GM12801 (cell line): ENCODE data around the gene FAM151A.

ENCODE experiments used
- TF ChIP-seq, protein P1 (sequence below): IDR thresholded peaks from one replicate; pipeline ENCODE4 v1.5.1; 2011; ENCODE audit warnings: control low read depth; ENCODE audit not compliant: insufficient read length; ENCODE audit errors: extremely low read depth

The FAM151A gene

DNA sequence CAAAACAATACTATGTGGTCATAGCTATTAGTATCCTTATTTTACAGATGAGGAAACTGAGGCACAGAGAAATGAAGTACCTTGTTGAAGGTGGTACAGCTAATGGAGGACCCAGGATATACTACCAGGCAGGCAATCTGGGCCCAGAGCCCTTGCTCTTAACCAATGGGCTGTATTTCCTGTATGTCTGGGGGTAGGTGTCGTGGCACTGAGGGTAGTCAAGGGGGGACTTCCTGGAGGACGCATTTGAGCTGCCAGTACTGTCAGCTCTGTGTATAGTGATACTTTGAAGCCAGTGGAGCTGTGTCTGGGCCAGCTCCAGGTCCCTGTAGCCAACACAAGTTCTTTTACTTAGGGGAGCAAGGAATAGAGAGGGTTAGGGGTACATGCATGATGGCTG lies 34.9 kb downstream of the FAM151A start:
- TF ChIP-seq, protein P1, sequence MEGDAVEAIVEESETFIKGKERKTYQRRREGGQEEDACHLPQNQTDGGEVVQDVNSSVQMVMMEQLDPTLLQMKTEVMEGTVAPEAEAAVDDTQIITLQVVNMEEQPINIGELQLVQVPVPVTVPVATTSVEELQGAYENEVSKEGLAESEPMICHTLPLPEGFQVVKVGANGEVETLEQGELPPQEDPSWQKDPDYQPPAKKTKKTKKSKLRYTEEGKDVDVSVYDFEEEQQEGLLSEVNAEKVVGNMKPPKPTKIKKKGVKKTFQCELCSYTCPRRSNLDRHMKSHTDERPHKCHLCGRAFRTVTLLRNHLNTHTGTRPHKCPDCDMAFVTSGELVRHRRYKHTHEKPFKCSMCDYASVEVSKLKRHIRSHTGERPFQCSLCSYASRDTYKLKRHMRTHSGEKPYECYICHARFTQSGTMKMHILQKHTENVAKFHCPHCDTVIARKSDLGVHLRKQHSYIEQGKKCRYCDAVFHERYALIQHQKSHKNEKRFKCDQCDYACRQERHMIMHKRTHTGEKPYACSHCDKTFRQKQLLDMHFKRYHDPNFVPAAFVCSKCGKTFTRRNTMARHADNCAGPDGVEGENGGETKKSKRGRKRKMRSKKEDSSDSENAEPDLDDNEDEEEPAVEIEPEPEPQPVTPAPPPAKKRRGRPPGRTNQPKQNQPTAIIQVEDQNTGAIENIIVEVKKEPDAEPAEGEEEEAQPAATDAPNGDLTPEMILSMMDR, result no peak

DNA sequence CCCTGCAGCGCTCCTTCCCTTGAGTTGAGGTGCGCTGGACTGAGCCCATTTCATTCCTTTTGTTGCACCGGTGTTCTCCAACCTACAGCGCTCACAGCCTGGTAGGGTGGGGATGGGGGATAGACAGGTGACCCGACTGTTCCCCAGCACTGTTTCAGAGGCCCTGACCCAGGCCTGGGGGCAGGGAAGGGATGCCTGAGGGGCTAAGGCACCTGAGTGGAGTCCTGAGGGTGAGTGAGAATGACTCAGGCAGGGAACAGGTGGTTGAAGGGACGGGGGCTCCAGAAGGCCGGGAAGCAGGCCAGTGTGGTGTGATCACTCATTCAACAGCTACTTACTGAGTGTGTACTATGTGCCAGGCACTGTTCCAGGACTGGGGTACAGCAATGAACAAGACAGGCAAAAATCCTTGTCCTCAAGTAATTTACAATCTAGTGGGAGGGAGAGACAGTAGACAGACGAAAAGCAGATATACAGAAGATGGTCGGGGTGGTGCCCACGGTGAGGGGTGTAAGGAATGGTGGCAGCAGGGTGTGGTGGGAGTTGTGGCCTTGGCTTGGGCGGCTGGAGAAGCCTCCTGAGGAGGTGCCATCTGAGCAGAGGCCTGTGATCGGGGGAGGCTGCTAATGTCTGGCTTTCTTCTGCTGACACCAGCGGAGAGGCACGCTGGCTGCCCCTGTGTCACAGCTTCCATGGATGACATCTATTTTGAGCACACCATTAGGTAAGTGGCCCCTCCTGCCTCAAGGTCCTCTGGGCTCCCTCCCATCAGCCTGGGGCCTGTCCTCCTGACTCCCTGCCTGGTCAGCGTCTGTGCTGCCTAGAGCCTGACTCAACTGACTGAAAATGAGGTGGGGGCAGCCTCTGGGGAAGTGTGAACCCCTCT lies 37.9 kb downstream of the FAM151A start:
- TF ChIP-seq, protein P1, result no peak

DNA sequence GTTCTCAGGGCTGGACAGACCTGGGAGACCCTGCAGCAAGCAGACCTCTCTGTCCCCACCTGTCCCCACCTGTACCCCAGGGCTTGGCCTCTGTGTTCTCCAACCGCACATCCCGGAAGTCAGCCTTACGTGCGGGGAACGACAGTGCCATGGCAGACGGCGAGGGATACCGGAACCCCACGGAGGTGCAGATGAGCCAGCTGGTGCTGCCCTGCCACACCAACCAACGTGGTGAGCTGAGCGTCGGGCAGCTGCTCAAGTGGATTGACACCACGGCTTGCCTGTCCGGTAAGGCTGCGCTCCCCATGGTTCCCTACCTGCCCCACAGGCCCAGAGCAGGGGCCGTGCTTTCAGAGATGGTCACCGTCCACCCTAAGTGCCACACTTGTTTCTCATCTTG lies 38.8 kb downstream of the FAM151A start:
- TF ChIP-seq, protein P1, result no peak

DNA sequence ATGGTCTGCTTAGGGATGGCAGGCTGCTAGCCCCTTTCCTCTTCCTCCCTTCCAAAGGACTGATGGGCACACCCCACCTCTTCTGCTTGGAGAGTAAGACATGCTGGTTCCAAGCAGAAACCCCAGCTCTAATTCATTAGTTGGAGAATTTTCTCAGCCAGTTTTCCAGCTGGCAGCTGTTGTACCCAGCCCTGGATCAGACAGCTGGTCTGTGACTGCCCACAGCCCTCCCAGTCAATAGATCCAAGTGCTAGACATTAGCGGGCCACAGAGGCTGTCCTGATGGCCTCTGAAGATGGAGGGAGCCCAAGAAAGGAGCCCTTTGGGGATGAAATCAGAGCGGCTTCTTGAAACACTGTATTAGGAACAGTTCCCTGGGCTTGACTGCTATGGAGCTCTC lies 39.5 kb downstream of the FAM151A start:
- TF ChIP-seq, protein P1, result no peak

DNA sequence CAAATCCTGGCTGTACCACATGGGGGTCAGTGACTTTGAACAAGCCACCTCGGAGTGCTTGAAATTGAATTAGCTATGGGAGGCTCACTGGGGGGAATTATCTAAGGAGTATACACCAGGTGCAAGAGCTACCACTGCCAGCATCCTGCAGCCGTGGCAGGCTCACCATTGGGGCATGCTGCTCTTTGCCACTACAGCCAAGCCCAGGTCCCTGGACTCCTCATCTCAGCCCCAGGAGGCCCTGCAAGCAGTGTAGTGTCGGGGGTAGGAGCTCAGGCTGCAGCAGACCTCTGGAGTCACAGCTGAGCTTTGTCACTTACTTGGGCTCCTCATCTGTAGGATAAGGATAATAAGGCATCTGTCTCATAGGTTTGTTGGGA lies 40.0 kb downstream of the FAM151A start:
- TF ChIP-seq, protein P1, result no peak

DNA sequence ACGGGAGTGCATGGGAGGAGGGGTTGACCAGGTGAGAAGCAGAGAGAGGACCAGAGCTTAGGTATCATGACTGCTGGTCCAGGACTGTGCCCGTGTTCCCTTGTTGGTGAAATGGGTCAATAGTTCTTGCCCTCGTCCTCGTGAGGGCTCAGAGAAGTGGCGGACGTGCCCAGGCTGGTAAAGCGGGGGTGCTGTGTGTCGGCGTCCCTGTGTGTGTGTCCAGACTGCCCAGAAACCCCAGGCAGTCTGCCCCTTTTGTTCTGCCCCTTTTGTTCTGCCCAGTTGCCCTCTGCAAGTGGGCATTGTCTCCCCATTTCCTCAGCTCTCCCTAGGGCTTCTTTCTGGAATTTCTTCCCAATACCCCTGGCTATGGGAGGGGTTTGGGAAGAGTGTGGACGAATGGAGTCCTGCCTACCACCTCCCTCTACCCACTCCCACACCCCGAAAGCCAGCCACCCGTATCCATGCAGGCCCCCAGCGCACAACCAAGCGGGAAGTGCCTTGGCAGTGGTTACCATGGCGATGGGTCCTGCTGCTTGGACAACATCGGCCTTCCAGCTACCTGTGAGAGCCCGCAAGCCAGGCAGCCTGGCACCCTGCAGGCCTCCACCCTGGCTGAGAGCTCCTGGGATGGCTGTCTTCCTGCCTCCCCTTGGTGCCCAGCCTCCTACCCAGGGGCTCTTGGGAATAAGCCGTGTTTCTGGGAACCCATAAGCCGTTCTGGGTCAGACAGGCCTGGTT lies 40.6 kb downstream of the FAM151A start:
- TF ChIP-seq, protein P1, result no peak

DNA sequence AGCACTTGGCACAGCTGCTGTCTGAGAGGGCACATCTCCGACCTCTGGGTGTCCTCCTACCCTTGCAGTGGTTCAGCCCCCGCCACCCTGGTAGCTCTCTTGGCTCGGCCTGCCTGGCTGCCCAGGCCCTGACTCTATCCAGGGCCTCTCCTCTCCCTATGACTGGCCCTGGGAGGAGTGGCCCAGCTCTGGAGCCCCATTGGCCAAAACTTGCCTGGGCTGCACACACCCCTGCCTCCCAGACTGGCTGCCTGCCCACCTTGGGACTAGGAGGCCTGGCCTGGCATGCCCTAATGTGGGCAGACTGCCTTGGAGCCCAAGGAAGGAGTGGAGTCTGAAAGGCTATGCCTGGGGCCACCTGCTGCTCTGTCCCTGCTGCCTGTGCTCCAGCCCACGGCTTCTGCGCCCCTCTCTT lies 41.7 kb downstream of the FAM151A start:
- TF ChIP-seq, protein P1, result no peak
